DND-41 (cell line): ENCODE data around the gene ATAD5.

ENCODE experiments used
- ATAC-seq: fragments of 200-7000 bp; cut with Tn5 transposase; 3 replicates; pipeline ENCODE4 v1.9.1; 2021; ENCODE audit warnings: low read depth; ENCODE audit not compliant: insufficient read depth
- DNase-seq: peaks from one replicate; pipeline ENCODE4 v3.0.0-alpha.2; 2020
- H2AFZ ChIP-seq: 2 replicates; pipeline ENCODE4 v1.6.0; 2012; ENCODE audit warnings: low read depth, low read length
- H3K27ac ChIP-seq: 2 replicates; pipeline ENCODE4 v1.5.1; 2012; ENCODE audit warnings: low read length, inconsistent platforms
- H3K27me3 ChIP-seq: fragments of 200-600 bp; sonication (generic); 2 replicates; pipeline ENCODE4 v1.6.0; 2012; ENCODE audit warnings: low read length, mild to moderate bottlenecking, inconsistent platforms; ENCODE audit not compliant: insufficient read depth, poor library complexity
- H3K36me3 ChIP-seq: 2 replicates; pipeline ENCODE4 v1.5.1; 2012; ENCODE audit warnings: low read length, inconsistent platforms; ENCODE audit not compliant: insufficient read depth
- H3K4me1 ChIP-seq: 2 replicates; pipeline ENCODE4 v1.5.1; 2012; ENCODE audit warnings: mild to moderate bottlenecking, low read length; ENCODE audit not compliant: insufficient read depth
- H3K4me2 ChIP-seq: 2 replicates; pipeline ENCODE4 v1.6.0; 2012; ENCODE audit warnings: mild to moderate bottlenecking, moderate library complexity, low read length, inconsistent platforms; ENCODE audit not compliant: insufficient read depth
- H3K4me3 ChIP-seq, 2 experiments: fragments of 200-600 bp in 1 of 2; shearing (Covaris generic) in 1 of 2; 2 replicates each; pipeline ENCODE4 v1.5.1; 2012 to 2016; ENCODE audit warnings: inconsistent platforms in 2 of 2, low read length in 2 of 2, mild to moderate bottlenecking in 2 of 2, low read depth in 1 of 2, moderate library complexity in 1 of 2
- H3K79me2 ChIP-seq: 2 replicates; pipeline ENCODE4 v1.6.0; 2012; ENCODE audit warnings: low read length, inconsistent platforms; ENCODE audit not compliant: insufficient read depth
- H3K9ac ChIP-seq: 2 replicates; pipeline ENCODE4 v1.6.0; 2012; ENCODE audit warnings: low read depth, mild to moderate bottlenecking, inconsistent platforms, low read length, moderate library complexity
- H3K9me3 ChIP-seq: 2 replicates; pipeline ENCODE4 v1.5.1; 2012; ENCODE audit warnings: low read length, moderate library complexity, mild to moderate bottlenecking, inconsistent platforms; ENCODE audit not compliant: insufficient read depth, severe bottlenecking
- H4K20me1 ChIP-seq: 2 replicates; pipeline ENCODE4 v1.6.0; 2012; ENCODE audit warnings: low read length; ENCODE audit not compliant: insufficient read depth
- EZH2 ChIP-seq: IDR thresholded peaks from 3 replicates; pipeline ENCODE4 v1.6.1; 2012; ENCODE audit warnings: borderline replicate concordance, low read depth, mild to moderate bottlenecking, moderate library complexity, low read length, inconsistent platforms; ENCODE audit not compliant: severe bottlenecking
- TF ChIP-seq, protein P1 (sequence below): IDR thresholded peaks from 2 replicates; pipeline ENCODE4 v1.5.1; 2012; ENCODE audit warnings: borderline replicate concordance, low read length, moderate library complexity, mild to moderate bottlenecking; ENCODE audit not compliant: poor library complexity, severe bottlenecking; ENCODE audit errors: extremely low read depth

Gene ATAD5

DNA sequence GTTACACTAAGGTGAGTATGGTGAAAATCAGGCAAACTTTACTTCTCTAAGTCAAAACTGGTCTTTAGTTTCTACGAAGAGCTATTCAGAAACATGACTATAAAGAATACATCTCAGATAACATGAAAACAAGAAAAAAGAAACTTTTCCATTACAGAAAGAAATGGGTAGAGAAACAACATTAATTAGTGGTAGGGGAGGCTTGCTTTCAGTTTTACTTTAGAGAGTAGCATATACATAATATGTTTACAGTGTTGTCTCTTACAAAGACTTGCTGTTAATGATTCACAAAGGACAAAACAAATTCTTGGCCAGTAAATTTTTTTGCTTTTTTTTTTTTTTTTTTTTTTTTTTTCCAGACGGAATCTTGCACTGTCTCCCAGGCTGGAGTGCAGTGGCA, 41.5 kb upstream of the ATAD5 start:
- ATAC-seq = no peak
- no peaks in the 10 kb centered on the region for H3K27me3 ChIP-seq
- TF ChIP-seq, protein P1, sequence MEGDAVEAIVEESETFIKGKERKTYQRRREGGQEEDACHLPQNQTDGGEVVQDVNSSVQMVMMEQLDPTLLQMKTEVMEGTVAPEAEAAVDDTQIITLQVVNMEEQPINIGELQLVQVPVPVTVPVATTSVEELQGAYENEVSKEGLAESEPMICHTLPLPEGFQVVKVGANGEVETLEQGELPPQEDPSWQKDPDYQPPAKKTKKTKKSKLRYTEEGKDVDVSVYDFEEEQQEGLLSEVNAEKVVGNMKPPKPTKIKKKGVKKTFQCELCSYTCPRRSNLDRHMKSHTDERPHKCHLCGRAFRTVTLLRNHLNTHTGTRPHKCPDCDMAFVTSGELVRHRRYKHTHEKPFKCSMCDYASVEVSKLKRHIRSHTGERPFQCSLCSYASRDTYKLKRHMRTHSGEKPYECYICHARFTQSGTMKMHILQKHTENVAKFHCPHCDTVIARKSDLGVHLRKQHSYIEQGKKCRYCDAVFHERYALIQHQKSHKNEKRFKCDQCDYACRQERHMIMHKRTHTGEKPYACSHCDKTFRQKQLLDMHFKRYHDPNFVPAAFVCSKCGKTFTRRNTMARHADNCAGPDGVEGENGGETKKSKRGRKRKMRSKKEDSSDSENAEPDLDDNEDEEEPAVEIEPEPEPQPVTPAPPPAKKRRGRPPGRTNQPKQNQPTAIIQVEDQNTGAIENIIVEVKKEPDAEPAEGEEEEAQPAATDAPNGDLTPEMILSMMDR = no peak
- no peak overlapping the region for H3K9ac ChIP-seq
- peaks cover 93% of the 10 kb centered on the region for H3K36me3 ChIP-seq
- no peak for DNase-seq
- no peaks in the 10 kb centered on the region for H3K9me3 ChIP-seq
- H3K4me2 ChIP-seq = no peak overlapping the region
- H4K20me1 ChIP-seq = no peaks in the 10 kb centered on the region
- no peaks in the 10 kb centered on the region for H3K79me2 ChIP-seq
- H3K4me1 ChIP-seq = no peaks in the 10 kb centered on the region
- no peak overlapping the region for H3K4me3 ChIP-seq
- H2AFZ ChIP-seq = no peak overlapping the region
- no peak overlapping the region for H3K27ac ChIP-seq

DNA sequence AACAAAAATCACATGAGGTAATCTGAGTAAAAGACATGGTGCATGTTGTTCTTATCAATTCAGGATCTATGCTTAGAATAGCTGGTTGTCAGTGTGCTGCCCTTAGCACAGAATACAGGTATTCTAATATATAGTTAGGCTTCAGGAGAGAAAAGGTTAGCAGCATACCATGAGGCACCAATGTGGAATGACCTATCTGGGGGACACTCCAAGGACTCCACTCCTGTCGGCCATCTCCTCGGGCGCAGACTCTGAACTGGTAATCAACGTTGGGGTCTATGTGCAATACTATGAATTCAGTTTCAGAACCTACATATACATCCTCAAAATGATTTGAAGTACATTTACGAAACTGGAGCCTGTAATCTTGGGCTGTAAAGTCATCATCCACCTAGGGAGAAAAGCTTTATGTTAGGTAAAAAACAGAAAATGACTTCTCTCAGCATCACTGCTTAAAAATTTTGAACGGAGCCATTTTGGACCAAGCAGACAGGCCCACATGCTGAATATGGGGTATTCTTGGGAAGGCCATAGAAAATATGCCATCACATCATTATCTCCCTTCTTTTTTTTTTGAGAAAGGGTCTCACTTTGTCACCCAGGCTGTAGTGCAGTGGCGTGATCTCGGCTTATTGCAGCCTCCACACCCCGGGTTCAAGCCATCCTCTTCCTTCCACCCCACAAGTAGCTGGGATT, 38.3 kb upstream of the ATAD5 start:
- no peak for TF ChIP-seq EZH2
- TF ChIP-seq, protein P1 = no peak
- no peak for DNase-seq
- Histone ChIP-seq H3K27ac (no peak overlapping the region), H3K79me2 (no peaks in the 10 kb centered on the region), H3K27me3 (no peaks in the 10 kb centered on the region), H2AFZ (no peak overlapping the region), H3K9ac (no peak overlapping the region), H4K20me1 (no peaks in the 10 kb centered on the region), H3K4me2 (no peak overlapping the region), H3K4me1 (no peaks in the 10 kb centered on the region), H3K4me3 (no peak overlapping the region), H3K36me3 (peaks cover 87% of the 10 kb centered on the region), H3K9me3 (no peaks in the 10 kb centered on the region)
- ATAC-seq = no peak

DNA sequence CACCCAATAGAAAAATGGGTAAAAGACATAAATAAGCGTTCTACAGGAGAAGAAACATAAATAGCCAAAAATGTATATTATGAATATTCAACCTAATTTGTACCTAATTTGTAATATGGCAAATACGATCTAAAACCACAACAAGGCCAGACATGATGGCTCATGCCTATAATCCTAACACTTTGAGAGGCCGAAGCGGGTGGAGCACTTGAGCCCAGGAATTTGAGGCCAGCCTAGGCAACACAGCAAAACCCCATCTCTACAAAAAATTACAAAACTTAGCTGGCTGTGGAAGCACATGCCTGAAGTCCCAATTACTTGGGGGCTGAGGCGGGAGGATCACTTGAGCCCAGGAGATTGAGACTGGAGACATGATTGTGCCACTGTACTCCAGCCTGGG, 37.4 kb upstream of the ATAD5 start:
- DNase-seq = no peak
- no peak overlapping the region for H2AFZ ChIP-seq
- H3K27ac ChIP-seq = no peak overlapping the region
- H3K27me3 ChIP-seq = no peaks in the 10 kb centered on the region
- no peaks in the 10 kb centered on the region for H4K20me1 ChIP-seq
- no peak for TF ChIP-seq EZH2
- TF ChIP-seq, protein P1 = no peak
- no peaks in the 10 kb centered on the region for H3K4me1 ChIP-seq
- no peak overlapping the region for H3K4me3 ChIP-seq
- peaks cover 81% of the 10 kb centered on the region for H3K36me3 ChIP-seq
- H3K79me2 ChIP-seq = no peaks in the 10 kb centered on the region
- no peak for ATAC-seq
- H3K9ac ChIP-seq = no peak overlapping the region
- H3K9me3 ChIP-seq = no peaks in the 10 kb centered on the region
- H3K4me2 ChIP-seq = no peak overlapping the region
